HepG2 (cell line): ENCODE data around the gene BCCIP. TPM values are rescaled to one million over a fixed set of nuclear protein-coding genes. Genes with fewer than 3 reads are reported as not detected.

Experiments used
- HNRNPK ChIP-seq: fragments of 200-400 bp; formaldehyde crosslinking; IDR thresholded peaks from 2 replicates; pipeline ENCODE4 v1.6.1; 2018; ENCODE audit warnings: low read length, low read depth, moderate library complexity, mild to moderate bottlenecking; ENCODE audit not compliant: poor library complexity, severe bottlenecking
- HNRNPLL ChIP-seq: fragments of 200-400 bp; formaldehyde crosslinking; IDR thresholded peaks from 2 replicates; pipeline ENCODE4 v1.6.1; 2017; ENCODE audit warnings: mild to moderate bottlenecking, low read depth, low read length; ENCODE audit not compliant: poor library complexity, severe bottlenecking
- JUN ChIP-seq: sonication (generic); formaldehyde crosslinking; IDR thresholded peaks from 2 replicates; pipeline ENCODE4 v1.4.0; 2020; ENCODE audit warnings: mild to moderate bottlenecking, missing genetic modification reagents
- KMT2A ChIP-seq: sonication (generic); formaldehyde crosslinking; IDR thresholded peaks from 2 replicates; pipeline ENCODE4 v1.4.0; 2020; ENCODE audit warnings: missing genetic modification reagents
- NAIF1 ChIP-seq: sonication (generic); formaldehyde crosslinking; IDR thresholded peaks from 2 replicates; pipeline ENCODE4 v1.5.0; 2020; ENCODE audit warnings: mild to moderate bottlenecking, missing genetic modification reagents, borderline replicate concordance
- POGZ ChIP-seq: sonication (generic); formaldehyde crosslinking; IDR thresholded peaks from 2 replicates; pipeline ENCODE4 v1.4.0; 2020; ENCODE audit warnings: mild to moderate bottlenecking, missing genetic modification reagents
- SAP130 ChIP-seq: IDR thresholded peaks from 2 replicates; pipeline ENCODE4 v1.6.1; 2016; ENCODE audit warnings: low read depth
- SCMH1 ChIP-seq: sonication (generic); formaldehyde crosslinking; IDR thresholded peaks from 2 replicates; pipeline ENCODE4 v1.9.0; 2021; ENCODE audit warnings: missing genetic modification reagents, mild to moderate bottlenecking, borderline replicate concordance
- SRSF1 ChIP-seq: fragments of 200-400 bp; formaldehyde crosslinking; optimal IDR thresholded peaks from 2 replicates; pipeline ENCODE3; 2017; ENCODE audit warnings: mild to moderate bottlenecking, low read depth, low read length, moderate library complexity
- THAP11 ChIP-seq: IDR thresholded peaks from 2 replicates; pipeline ENCODE4 v1.6.1; 2016; ENCODE audit warnings: missing biosample characterization, missing genetic modification reagents
- ZFP82 ChIP-seq: sonication (generic); formaldehyde crosslinking; IDR thresholded peaks from 2 replicates; pipeline ENCODE4 v1.5.1; 2020; ENCODE audit warnings: mild to moderate bottlenecking, missing genetic modification reagents, borderline replicate concordance
- ZMAT3 ChIP-seq: sonication (generic); formaldehyde crosslinking; conservative IDR thresholded peaks from 2 replicates; pipeline ENCODE4 v1.7.0; 2021; ENCODE audit warnings: missing genetic modification reagents
- ZNF674 ChIP-seq: sonication (generic); formaldehyde crosslinking; IDR thresholded peaks from 2 replicates; pipeline ENCODE4 v1.5.0; 2020; ENCODE audit warnings: low read depth, mild to moderate bottlenecking, missing genetic modification reagents
- ZNF710 ChIP-seq: sonication (generic); formaldehyde crosslinking; IDR thresholded peaks from 2 replicates; pipeline ENCODE4 v1.5.0; 2020; ENCODE audit warnings: mild to moderate bottlenecking, missing genetic modification reagents, borderline replicate concordance
- ZNF766 ChIP-seq: sonication (generic); formaldehyde crosslinking; IDR thresholded peaks from 2 replicates; pipeline ENCODE4 v1.5.0; 2020; ENCODE audit warnings: missing genetic modification reagents, borderline replicate concordance
- ZSCAN29 ChIP-seq: sonication (generic); formaldehyde crosslinking; conservative IDR thresholded peaks from 2 replicates; pipeline ENCODE4 v1.4.0; 2020; ENCODE audit warnings: mild to moderate bottlenecking, missing genetic modification reagents
- polyA plus RNA-seq, 8 experiments: library from polyadenylated mRNA; depleted of rRNA in 3 of 8; stranded (reverse) in 7 of 8; unstranded in 1 of 8; fragments of >200 nt; fragmentation: Illumina TruSeq in 4 of 8; extraction: Trizol in 4 of 8; gene quantifications; 2 replicates each; pipeline versions ENCODE4 v1.2.1 to v1.2.3, GENCODE V29; 2011 to 2016; ENCODE audit warnings: low read depth in 4 of 8, missing spikeins in 1 of 8, mixed read lengths in 1 of 8; ENCODE audit not compliant: insufficient read depth in 1 of 8
- total RNA-seq, 5 experiments: library from RNA; depleted of rRNA; stranded (reverse); fragments of >200 nt; fragmentation: Illumina TruSeq; extraction: Trizol; gene quantifications; 2 replicates each; pipeline ENCODE4 v1.2.3, GENCODE V29; 2016; ENCODE audit warnings: low read depth in 1 of 5
- TF ChIP-seq, protein P1 (sequence below): IDR thresholded peaks from 2 replicates; pipeline ENCODE4 v1.6.1; 2016; ENCODE audit warnings: control low read depth
- TF ChIP-seq, protein P2 (sequence below): sonication (generic); formaldehyde crosslinking; IDR thresholded peaks from 2 replicates; pipeline ENCODE4 v1.4.0; 2020; ENCODE audit warnings: missing genetic modification reagents
- TF ChIP-seq, protein P3 (sequence below): IDR thresholded peaks from 2 replicates; pipeline ENCODE4 v1.6.1; 2018; ENCODE audit warnings: missing genetic modification reagents, mild to moderate bottlenecking, missing compliant biosample characterization

Gene BCCIP
- total and polyA plus RNA-seq, 2 of the 13 experiments (the other 11 are each of a cell fraction or from before 2014, with no cell fraction given) = 37.0 to 132 TPM

DNA sequence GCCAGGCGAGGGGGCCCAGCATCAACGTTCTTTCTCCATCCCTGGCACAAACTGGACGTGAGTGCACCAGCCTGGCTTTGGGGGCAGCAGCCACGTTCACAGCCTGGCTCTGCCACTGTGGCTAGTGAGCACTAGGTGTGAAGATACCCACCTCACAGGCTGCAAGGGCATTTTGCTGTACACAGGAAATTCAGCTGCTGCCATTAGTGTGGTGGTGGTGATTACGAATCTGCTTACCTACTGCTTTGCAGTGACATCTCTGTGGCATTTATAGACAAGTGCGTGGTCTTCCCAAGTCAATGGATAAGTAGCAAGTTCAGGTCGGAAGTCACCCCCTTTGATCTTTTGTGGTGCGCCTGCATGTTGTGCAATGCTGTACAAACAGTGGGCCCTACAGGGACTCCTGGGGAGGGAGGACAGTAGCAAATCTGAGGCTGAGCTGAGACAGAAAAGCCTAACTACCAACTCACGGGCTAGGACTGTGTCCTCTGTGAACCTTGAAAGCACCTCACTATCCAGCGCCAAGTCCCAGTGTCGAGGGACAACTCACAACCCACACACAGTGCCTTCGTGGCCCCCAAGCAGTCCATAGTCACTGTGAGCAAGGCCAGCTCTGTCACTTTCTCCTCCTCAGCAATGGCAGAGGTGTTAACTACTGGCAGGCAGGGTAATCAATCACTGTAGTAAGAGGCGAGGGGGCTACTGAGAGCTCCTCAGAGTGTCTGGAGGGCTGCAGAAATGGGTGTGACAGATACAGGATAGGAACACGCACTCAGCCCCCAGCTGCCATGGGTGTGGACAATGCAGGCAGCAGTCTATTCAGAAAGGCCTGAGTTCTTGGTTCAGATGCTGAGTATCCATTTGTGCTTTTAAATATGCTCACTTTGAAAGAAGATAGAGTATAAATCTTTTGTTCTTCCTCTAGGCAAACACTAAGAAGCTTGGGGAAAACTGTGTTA, 30.7 kb upstream of the BCCIP start (continued):
- TF ChIP-seq, protein P1, sequence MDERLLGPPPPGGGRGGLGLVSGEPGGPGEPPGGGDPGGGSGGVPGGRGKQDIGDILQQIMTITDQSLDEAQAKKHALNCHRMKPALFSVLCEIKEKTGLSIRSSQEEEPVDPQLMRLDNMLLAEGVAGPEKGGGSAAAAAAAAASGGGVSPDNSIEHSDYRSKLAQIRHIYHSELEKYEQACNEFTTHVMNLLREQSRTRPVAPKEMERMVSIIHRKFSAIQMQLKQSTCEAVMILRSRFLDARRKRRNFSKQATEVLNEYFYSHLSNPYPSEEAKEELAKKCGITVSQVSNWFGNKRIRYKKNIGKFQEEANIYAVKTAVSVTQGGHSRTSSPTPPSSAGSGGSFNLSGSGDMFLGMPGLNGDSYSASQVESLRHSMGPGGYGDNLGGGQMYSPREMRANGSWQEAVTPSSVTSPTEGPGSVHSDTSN = no peak
- TF ChIP-seq SCMH1 = no peak
- no peak for TF ChIP-seq ZNF674 (CRISPR knock-in tag)
- TF ChIP-seq THAP11 (CRISPR knock-in tag) = peak; percentile 84
- TF ChIP-seq, protein P2, sequence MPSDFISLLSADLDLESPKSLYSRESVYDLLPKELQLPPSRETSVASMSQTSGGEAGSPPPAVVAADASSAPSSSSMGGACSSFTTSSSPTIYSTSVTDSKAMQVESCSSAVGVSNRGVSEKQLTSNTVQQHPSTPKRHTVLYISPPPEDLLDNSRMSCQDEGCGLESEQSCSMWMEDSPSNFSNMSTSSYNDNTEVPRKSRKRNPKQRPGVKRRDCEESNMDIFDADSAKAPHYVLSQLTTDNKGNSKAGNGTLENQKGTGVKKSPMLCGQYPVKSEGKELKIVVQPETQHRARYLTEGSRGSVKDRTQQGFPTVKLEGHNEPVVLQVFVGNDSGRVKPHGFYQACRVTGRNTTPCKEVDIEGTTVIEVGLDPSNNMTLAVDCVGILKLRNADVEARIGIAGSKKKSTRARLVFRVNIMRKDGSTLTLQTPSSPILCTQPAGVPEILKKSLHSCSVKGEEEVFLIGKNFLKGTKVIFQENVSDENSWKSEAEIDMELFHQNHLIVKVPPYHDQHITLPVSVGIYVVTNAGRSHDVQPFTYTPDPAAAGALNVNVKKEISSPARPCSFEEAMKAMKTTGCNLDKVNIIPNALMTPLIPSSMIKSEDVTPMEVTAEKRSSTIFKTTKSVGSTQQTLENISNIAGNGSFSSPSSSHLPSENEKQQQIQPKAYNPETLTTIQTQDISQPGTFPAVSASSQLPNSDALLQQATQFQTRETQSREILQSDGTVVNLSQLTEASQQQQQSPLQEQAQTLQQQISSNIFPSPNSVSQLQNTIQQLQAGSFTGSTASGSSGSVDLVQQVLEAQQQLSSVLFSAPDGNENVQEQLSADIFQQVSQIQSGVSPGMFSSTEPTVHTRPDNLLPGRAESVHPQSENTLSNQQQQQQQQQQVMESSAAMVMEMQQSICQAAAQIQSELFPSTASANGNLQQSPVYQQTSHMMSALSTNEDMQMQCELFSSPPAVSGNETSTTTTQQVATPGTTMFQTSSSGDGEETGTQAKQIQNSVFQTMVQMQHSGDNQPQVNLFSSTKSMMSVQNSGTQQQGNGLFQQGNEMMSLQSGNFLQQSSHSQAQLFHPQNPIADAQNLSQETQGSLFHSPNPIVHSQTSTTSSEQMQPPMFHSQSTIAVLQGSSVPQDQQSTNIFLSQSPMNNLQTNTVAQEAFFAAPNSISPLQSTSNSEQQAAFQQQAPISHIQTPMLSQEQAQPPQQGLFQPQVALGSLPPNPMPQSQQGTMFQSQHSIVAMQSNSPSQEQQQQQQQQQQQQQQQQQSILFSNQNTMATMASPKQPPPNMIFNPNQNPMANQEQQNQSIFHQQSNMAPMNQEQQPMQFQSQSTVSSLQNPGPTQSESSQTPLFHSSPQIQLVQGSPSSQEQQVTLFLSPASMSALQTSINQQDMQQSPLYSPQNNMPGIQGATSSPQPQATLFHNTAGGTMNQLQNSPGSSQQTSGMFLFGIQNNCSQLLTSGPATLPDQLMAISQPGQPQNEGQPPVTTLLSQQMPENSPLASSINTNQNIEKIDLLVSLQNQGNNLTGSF = no peak
- TF ChIP-seq POGZ = peak; percentile 92
- TF ChIP-seq NAIF1 (CRISPR knock-in tag) = peak; percentile 69; the same call in 1 of the 2 replicates
- no peak; the same call in 1 of the 2 replicates for TF ChIP-seq KMT2A
- peak; percentile 86; the same call in 1 of the 2 replicates for TF ChIP-seq ZNF710
- TF ChIP-seq SRSF1 = no peak
- TF ChIP-seq HNRNPLL = no peak
- no peak for TF ChIP-seq ZFP82
- TF ChIP-seq ZSCAN29 (CRISPR knock-in tag) = peak; percentile 68; the same call in 1 of the 2 replicates
- TF ChIP-seq ZNF766 = 0 out of 2 replicates have a peak, but pooled peaks have one; percentile 23
- TF ChIP-seq SAP130 (CRISPR knock-in tag) = peak; percentile 92
- 0 out of 2 replicates have a peak, but pooled peaks have one; percentile 32 for TF ChIP-seq JUN (CRISPR knock-in tag)
- TF ChIP-seq HNRNPK = no peak
- TF ChIP-seq, protein P3, sequence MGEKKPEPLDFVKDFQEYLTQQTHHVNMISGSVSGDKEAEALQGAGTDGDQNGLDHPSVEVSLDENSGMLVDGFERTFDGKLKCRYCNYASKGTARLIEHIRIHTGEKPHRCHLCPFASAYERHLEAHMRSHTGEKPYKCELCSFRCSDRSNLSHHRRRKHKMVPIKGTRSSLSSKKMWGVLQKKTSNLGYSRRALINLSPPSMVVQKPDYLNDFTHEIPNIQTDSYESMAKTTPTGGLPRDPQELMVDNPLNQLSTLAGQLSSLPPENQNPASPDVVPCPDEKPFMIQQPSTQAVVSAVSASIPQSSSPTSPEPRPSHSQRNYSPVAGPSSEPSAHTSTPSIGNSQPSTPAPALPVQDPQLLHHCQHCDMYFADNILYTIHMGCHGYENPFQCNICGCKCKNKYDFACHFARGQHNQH (CRISPR knock-in tag) = peak; percentile 92; the same call in 1 of the 2 replicates
- peak; percentile 83 for TF ChIP-seq ZMAT3 (CRISPR knock-in tag)
